Retinal pigment epithelial cell (primary cell): ENCODE measurements around the gene ANKRD31.
"Not testable (repeated sequence)": the region's sequence is repeated elsewhere in the genome, so short reads cannot be mapped to it uniquely, and the experiment has no call there.

Experiments used
- DNase-seq: peaks from one replicate; pipeline ENCODE4 v3.0.0-alpha.2; 2010; ENCODE audit warnings: low read depth
- H3K4me3 ChIP-seq: 2 replicates; pipeline ENCODE4 v1.5.1; 2011; ENCODE audit warnings: mild to moderate bottlenecking, low read length, control low read depth, moderate library complexity
- TF ChIP-seq, protein P1 (sequence below): conservative IDR thresholded peaks from 2 replicates; pipeline ENCODE4 v1.5.1; 2011; ENCODE audit warnings: low read depth, low read length, control low read depth, inconsistent platforms

The ANKRD31 gene

GRCh38 chr5:75148051-75148450, 88.6 kb downstream of the ANKRD31 start:
- DNase-seq, result no peak
- no peak overlapping the region for H3K4me3 ChIP-seq
- TF ChIP-seq, protein P1, sequence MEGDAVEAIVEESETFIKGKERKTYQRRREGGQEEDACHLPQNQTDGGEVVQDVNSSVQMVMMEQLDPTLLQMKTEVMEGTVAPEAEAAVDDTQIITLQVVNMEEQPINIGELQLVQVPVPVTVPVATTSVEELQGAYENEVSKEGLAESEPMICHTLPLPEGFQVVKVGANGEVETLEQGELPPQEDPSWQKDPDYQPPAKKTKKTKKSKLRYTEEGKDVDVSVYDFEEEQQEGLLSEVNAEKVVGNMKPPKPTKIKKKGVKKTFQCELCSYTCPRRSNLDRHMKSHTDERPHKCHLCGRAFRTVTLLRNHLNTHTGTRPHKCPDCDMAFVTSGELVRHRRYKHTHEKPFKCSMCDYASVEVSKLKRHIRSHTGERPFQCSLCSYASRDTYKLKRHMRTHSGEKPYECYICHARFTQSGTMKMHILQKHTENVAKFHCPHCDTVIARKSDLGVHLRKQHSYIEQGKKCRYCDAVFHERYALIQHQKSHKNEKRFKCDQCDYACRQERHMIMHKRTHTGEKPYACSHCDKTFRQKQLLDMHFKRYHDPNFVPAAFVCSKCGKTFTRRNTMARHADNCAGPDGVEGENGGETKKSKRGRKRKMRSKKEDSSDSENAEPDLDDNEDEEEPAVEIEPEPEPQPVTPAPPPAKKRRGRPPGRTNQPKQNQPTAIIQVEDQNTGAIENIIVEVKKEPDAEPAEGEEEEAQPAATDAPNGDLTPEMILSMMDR, result no peak

GRCh38 chr5:75142566-75143136, 94.0 kb downstream of the ANKRD31 start:
- no peak for DNase-seq
- TF ChIP-seq, protein P1, result no peak
- H3K4me3 ChIP-seq, result no peak overlapping the region

GRCh38 chr5:75140277-75140676, 96.4 kb downstream of the ANKRD31 start:
- H3K4me3 ChIP-seq, result no peak overlapping the region
- DNase-seq, result no peak
- TF ChIP-seq, protein P1, result no peak

GRCh38 chr5:75138689-75139088, 98.0 kb downstream of the ANKRD31 start:
- TF ChIP-seq, protein P1, result no peak

GRCh38 chr5:75130818-75131349, 105.8 kb downstream of the ANKRD31 start:
- H3K4me3 ChIP-seq, result no peak overlapping the region
- no peak for DNase-seq
- TF ChIP-seq, protein P1, result no peak

More at GRCh38 chr5:75138689-75139088, 98.0 kb downstream of the ANKRD31 start:
- no peak overlapping the region for H3K4me3 ChIP-seq
- no peak for DNase-seq

DNA sequence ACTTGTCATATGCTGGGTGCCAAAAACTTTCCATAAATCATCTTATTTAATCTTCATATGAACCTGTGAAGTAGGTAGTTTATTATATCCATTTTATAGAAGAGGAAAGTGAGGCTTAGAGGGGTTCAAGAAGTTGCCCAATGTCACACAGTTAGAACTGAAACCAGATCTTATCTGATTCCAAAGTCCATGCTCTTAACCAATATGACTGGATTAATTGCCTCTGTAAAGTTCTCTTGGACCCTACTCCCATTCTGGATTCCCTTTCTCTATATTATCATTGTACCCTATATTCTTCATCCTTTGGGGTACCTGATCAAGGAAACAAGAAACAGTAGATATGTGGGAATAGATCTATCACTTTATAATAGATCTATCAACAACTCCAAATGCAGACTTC, 119.8 kb downstream of the ANKRD31 start:
- H3K4me3 ChIP-seq, result no peak overlapping the region
- TF ChIP-seq, protein P1, result no peak
- no peak for DNase-seq

DNA sequence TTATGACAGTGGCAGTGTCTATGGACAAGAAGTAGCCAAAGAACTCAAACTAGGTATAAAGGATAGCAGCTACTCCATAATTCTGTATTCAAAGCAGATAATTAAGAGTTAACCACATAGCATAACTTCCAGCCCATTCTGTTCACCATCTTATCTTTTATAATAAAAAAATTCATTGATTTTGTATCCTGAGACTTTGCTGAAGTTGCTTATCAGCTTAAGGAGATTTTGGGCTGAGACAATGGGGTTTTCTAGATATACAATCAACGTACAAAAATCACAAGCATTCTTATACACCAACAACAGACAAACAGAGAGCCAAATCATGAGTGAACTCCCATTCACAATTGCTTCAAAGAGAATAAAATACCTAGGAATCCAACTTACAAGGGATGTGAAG, 122.4 kb downstream of the ANKRD31 start:
- not testable (repeated sequence) for H3K4me3 ChIP-seq, DNase-seq
